Kidney glomerular epithelial cell (primary cell): ENCODE data around the gene PLEKHN1.
A peak's percentile ranks its signal among the peaks of the same experiment; 100 is the strongest.

Experiments used
- DNase-seq: peaks from one replicate; lab custom pipeline; 2025; lab: John Stamatoyannopoulos, UW

PLEKHN1 gene

DNA sequence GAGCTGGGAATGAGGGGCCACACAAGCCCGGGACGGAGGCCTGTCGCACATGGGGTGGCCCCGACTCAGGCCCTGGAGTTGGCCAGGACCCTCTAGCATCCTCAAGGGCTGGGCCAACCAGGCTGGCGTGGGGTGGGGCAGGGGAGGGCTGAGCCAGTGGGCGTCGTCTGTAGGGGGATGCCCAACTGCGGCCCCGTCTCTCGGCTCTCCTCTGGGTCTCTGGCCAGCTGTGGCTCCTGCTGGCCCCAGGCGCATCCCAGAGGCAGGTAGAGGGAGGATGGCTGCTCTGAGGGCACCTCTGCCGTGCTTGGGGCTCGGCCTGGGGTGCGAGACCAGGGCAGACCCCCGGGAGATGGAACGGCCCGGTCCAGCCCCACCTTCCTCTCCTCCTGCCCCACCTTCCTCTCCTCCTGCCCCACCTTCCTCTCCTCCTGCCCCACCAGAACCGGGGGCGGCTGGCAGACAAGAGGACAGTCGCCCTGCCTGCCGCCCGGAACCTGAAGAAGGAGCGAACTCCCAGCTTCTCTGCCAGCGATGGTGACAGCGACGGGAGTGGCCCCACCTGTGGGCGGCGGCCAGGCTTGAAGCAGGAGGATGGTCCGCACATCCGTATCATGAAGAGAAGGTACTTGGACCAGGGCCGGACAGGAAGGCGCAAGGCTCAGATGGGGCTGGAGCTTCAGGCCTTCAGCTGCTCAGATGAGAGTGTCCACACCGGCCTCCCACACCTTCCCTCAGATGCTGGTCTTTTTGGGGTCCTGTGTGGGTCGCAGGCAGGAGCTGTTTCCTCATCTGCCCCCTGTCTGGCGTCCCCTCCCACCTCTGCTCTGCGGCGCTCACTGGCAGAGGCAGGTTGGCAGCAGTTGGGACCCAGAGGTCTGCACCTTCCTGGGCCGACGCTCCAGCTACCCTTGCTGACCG lies 36.3 kb upstream of the PLEKHN1 start:
- no peak for DNase-seq

DNA sequence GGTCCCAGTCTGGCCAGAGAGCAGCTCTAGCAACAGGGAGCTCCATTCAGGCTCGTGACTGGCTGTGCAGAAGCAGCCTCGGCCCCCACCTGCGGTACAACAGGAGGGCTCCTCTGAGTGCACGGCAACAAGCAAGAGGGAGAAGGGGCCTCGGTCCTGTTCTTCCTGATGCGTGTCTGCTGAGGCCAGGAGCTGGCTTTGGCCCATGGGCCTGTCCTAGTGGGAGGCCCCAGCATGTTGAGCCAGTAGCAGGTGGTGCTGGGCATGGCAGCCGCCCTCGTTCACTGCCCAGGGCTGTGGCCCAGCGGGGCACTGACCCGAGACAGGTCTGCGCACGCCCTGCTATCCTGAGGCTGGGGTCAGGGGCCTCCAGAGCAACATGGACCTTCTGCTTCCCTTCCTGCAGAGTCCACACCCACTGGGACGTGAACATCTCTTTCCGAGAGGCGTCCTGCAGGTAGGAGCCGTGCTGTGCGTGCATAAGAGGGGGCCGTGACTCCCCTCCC lies 35.6 kb upstream of the PLEKHN1 start:
- no peak for DNase-seq

DNA sequence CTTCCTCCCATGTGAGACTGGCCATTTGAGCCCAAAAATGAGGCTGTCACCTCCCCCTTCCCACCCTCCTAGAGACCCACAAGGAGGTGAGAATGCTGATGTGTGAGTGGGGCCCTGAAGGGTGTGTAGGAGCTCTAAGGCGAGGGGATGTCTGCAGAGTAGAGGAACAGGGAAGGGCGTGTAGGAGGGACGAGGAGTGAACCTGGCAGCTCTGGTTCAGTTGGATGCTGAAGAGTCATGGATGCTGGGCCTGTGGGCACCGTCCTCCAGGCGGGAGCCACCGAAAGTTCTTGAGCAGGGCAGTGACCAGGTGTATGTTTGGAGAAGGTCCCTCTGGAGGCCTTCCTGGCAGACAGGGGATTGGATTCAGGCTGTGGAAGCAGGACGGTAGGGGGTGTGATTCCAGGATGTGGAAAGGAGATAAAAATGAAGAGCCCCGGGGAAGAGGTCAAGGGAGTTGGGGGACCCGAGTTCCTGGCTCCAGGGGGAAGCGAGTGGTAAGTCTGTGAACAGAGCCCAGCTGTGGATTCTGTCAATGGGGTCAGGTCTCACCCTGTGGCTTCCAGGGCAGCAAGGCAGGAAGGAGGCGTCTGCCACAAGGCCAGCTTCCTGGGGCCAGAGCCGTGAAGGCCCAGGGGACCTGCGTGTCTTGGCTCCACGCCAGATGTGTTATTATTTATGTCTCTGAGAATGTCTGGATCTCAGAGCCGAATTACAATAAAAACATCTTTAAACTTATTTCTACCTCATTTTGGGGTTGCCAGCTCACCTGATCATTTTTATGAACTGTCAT lies 34.7 kb upstream of the PLEKHN1 start:
- DNase-seq = no peak

DNA sequence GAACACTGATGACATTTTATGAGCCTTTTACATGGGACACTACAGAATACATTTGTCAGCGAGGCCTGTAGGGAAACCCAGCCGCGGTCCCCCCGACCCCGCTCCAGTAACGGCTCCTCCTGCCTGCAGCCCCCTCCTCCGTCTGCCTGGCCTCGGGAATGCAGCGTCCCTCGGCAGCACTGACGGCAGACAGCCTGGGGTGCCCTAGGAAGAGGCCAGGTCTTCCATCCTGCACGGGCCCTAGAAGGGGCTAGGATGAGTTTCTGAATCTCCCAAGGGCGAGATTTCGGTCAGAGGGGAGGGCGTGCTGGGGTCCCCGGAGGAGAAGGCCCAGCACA lies 34.1 kb upstream of the PLEKHN1 start:
- DNase-seq = no peak

DNA sequence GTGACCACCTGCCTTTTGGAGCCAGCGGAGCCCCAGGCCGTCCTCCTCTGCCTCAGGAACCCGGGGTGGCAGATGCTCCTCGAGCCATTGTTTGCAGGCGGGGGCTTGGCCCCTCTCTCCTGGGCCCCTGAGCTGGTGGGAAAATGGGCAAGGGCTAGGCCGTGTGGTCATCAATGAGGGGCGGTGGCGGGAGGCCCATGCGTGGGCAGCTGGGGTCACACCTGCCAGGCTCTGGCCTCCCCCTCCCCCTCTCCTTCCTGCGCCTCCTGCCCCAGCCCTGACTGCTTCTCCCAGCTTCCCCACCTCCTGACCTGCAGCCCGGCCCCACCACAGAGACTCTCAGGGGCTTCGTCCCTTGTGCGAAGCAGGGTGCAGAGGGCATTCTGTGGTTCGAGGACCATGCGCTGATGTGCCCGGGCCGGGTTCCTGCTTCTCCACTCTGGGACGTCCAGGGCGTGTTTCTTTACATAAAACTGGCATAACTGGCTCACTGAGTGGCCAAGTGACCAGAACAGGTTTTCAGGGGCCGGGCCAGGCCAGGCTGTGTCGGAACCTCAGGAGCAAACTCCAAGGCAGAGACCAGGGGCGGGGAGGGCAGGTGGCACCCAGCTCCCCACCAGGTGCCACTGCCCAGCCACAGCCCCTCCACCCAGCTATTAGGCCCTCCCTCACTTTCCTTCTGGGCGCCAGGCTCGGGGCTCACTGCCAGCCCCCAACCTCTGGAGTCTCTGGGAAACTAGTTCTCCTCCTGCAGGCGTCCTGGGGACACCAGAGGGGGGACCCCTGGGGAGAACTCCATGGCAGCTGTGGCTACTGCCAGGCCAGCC lies 33.3 kb upstream of the PLEKHN1 start:
- no peak for DNase-seq

DNA sequence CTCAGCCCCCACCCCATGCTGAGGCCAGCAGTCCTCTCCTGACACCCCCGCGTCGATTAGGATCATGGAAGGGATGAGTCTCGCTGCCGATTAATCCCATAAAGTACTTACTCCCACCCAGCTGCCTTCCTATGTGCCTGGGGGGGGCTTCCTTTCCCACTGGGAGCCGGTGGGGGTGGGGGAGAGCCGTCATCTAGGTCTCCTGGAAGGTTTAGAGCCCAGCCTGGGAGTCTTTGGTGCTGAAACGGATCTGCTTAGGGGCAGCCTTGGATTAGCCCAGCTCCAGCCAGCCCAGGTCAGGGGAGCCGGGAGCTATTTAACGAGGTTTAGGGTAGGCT lies 32.7 kb upstream of the PLEKHN1 start:
- no peak for DNase-seq

DNA sequence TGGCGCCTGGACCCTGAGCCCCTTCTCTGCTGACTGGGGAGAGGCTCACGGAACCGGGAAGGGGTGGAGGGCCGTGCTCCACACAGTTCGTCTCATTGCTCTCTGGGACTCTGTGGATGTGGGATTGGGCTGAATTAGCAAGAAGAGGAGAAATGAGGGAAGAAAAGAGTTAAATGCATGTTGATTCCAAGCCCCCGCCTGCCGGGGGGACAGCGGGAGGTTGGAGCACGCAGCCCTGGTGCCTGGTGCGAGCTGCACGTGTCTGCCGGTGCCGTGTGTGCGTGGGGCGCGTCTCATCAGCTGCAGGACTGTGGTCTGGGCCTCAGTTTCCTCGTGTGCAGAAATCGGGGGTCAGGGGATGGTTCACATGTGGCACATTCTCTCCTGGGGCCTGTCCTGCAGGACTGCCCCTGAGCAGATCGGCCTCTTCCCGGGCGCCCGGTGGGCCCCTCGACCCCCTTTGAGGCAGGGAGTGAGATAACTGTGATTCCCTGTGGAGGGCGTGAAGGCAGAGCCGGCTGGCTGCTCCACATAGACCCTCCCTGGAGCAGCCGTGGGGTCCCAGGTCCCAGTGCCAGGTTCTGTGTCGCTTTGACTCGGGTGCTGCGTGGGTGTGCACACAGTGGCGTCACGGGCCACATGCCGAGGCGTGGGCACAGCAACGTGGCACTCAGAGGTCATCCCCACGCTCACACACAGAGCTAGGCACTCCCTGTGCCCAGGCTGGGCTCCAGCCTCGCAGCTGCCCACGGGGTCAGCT lies 31.1 kb upstream of the PLEKHN1 start:
- no peak for DNase-seq

DNA sequence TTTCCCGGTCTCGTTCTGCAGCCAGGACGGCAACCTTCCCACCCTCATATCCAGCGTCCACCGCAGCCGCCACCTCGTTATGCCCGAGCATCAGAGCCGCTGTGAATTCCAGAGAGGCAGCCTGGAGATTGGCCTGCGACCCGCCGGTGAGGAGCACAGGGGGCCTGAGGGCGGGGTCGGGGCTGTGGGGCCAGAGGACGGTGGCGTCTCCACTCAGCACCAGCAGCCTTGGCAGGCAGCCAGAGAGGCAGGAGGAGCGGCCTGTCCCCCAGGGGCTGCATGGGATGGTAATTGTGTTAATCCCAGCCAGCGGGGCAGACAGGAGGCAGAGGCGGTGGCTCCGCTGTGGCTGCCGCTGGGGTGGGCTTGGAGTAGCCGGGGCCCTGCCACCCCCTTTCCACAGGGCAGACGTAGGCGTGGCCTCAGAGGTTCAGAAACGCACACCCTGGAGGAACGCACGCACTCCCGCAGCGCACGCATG lies 30.5 kb upstream of the PLEKHN1 start:
- DNase-seq = no peak

DNA sequence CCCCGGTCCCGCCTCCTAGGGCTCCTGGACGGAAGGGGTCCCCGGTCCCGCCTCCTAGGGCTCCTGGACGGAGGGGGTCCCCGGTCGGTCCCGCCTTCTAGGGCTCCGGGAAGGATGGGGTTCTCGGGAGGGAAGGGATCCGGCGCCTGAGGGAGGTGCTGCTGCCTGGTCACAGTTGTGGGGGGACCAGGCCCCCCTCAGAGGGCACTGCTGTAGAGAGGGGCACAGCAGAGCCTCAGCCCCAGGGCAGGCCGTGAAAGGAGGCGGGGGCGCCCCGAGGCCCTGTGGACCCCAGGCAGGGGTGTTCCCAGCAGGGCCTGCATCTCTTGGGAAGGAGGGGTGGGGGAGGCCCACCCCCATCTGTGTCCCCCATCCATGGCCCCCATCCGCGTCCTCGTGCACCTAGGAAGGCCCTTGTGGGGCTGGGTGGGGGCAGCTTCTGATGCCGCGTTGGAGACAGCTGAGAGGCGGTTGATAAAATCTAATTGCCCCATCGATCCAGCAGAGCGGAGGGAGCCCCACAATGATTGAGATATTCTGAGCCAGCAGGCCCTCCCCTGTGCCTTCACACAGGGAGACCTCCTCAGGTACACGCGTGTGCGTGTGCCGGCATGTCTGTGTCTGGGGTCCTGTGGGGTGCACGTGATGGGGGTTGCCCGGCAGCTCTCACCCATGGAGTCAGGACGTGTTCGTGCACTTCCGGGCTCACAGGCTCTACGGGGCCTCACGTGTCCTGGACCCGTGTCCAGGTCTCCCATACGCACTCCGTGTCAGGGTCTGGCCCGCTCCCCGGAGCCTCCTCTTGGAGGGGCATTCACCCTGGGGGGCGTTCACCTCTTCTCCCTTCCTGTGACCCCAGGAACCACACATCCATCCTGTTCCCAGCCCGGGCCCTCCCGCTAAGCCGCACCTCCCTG lies 29.7 kb upstream of the PLEKHN1 start:
- DNase-seq = no peak

DNA sequence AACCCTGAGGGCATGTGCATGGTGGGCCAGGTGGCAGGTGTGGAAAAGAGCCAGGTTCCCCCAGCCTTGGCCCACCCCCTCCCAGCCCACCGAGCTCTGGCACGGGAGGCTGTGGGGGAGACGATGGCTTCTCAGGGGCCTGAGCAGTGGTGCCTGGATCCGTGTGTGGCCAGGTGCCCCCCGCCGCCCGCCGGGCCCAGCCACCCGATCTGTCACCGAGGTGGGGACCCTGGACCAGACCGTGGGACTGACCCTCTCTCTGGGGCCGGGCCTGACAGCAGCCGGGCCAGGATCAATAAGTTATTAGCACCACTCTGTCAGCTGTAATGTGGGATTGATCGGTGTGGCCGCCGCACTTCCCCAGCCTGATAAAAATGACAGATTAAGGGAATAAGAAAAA lies 28.8 kb upstream of the PLEKHN1 start:
- no peak for DNase-seq

DNA sequence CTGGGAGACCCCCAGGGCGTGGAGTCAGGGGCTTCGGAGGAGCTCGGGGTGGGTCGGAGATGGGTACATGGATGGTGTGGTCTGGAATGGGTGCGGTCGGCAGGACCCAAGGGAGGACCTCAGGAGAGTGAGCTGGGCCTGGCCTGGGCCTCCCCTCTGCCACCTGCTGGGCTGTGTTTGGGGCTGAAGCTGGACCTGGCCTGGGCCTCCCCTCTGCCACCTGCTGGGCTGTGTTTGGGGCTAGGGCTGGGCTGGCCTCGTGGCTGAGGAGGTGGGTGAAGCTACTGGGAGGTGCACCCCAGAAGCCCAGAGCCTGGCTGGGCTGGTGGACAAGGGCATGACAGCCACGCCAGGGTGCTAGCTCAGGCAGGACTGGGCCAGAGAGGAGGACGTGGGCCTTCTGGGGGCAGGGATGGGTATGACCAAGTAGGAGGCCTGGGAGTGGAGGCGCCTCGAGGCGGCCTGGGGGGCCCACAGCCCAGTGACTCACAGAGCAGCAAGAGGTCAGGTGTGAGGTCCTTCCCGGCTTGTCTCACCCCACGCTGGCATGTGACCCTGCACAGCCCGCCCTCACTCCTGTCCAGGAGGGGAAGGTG lies 28.1 kb upstream of the PLEKHN1 start:
- peak; percentile 42 for DNase-seq

DNA sequence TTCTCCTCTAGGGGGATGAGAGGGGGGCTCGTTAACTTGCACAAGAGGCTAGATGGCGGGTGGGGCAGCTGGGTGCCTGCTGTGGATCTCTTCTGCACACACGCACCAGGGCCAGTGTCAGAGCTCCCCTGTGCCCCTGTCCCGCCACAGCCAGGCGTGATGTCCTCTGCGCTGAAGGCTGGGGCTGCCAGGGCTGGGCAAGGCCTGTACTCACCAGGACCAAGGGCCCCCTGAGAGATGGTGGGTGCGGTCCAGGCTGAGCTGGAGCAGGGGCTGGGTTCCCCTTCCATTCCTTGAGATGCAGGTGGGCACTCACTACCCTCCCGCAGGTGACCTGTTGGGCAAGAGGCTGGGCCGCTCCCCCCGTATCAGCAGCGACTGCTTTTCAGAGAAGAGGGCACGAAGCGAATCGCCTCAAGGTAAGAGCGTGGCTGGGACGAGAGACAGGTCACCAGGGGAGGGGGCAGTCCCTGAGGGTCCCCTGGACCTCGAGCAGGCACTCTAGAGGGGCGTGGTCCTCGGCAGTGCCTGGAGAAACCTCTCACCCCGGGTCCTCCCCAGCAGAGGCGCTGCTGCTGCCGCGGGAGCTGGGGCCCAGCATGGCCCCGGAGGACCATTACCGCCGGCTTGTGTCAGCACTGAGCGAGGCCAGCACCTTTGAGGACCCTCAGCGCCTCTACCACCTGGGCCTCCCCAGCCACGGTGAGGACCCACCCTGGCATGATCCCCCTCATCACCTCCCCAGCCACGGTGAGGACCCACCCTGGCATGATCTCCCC lies 27.4 kb upstream of the PLEKHN1 start:
- no peak for DNase-seq

DNA sequence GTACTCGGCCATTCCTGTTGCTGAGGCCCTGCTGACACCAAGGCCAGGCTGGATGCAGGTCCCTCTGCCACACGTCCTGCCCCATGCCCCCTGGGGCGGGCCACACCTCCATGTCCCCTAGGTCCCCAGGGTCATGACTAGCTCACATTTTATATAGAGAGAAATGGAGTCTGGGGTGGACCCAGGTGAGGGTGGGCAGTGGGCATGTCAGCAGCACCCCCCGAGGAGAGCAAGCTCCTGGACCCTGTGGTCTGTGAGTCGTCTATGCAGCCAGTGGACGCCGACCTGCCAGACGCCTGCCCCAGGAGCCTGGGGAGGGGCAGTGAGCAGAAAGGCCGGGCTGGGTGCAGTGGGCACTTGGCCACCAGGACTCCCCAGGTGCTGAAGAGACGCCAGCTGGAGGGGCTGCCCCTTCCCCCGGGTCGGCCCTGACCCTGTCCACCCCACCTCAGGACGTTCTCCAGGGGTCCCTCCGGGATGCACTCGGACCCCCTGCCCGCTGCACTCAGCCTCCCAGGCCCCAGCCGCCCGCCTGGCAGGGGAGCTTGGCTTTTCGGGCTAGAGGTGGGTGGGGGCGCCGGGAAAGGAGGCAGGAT lies 26.7 kb upstream of the PLEKHN1 start:
- no peak for DNase-seq

DNA sequence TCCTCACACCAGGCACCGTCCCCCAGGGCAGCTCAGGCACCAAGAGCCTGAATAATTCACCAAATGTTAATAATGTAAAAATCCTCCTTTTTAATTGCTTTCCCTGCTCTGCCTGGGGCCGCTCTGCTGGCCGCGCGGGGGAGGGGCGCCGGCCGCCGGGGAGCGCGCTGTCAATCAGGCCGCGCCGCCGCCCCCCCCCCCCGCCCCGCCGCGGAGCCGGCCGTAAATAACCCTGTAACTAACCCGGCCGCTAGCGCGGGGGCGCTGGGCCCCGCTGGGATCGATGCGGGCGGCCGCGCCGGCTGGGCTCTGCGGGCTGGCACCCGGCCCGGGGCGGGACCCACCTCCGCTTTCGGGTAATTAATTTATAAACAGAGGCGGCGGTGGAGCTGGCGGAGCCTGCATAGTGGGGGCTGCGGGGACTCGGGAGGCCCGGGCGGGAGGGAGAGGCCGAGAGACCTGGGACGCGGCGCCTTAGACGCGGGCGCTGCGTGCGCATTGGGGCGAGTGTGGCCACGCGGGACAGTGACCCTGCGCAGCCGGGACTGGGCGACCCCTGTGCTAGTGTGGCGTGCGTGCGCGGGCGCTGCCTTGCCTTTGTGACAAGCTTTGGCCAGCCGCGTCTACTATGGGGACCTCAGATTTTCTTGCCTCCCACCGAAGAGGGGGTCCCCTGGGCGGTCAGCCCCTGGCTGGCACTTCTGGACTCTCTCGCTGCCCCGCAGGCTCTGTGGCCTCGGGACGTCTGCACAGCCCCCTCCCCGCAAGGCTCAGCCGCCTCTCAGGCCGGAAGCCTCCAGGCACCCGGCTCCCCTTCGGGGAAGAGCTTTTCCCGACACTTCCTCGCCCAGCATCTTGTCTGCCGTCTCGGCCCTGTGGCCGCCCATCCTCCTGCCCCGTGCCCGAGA lies 25.9 kb upstream of the PLEKHN1 start:
- DNase-seq = peak; percentile 44

DNA sequence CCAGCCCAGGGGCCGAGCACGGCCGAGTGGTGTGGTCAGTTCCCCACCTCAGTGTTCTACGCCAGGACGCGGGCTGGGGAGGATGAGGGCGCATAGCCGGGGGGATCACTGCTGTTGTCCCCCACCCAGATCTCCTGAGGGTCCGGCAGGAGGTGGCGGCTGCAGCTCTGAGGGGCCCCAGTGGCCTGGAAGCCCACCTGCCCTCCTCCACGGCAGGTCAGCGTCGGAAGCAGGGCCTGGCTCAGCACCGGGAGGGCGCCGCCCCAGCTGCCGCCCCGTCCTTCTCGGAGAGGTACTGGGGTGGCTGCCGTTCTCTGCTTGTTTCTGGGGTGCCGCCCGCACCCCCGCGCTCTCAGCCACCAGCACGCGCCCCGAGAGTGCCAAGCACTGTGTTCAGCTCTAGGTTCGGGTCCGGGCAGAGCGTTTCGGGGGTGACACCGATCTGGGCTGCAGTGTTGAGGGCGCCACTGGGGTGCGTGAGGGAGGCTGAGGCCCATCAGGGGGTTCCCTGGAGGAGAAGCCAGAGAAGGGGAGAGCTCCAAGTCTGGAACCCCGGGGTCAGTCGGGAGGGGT lies 25.2 kb upstream of the PLEKHN1 start:
- no peak for DNase-seq

DNA sequence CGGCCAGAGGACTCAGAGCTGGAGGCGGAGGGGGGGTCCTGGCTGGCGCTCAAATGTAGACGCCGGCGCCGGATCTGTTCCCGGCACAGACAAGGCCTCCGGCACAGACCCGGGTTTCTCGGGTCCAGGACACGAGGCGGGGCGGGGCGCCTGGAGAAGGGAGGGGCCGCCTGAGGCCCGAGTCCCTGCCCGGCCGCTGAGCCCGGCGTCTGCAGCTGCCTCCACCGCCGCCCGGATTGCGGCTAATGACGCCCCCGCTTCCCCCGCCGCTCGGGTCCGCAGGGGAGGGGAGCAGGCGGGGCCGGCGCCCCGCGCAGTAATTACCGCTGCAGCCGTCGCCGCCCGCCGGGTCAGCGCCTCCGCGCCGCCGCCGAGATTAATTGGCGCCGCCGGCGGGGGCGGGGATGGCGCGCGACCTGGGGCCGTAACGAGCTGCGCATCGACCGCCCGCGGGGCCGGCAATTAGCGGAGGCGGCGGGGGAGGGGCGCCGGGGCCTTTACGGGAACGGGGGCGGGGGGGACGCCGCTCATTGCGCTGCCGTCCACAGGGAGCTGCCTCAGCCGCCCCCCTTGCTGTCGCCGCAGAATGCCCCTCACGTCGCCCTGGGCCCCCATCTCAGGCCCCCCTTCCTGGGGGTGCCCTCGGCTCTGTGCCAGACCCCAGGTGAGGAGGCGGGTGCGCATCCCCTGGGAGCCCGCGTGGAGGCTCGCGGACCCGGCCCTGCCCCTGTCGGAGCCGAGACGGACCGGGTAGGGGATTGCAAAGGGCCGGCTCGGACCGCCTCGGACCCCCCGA lies 24.5 kb upstream of the PLEKHN1 start:
- no peak for DNase-seq
